ENCODE measurements around the gene EFS. TPM values are rescaled to one million over a fixed set of nuclear protein-coding genes. Genes with fewer than 3 reads are reported as not detected.

EFS gene
- total and polyA plus RNA-seq, 2 of the 8 experiments (the other 6 are each of a cell fraction or from before 2014, with no cell fraction given), result 27.8 to 28.6 TPM

GRCh38 chr14:23324455-23324846 lies 40.5 kb downstream of the EFS start (continued):
- no peak for TF ChIP-seq EP300 (IDR thresholded peaks at IDR 0.05; ENCODE audit: borderline replicate concordance in 1 of 2, low read depth in 2 of 2, low read length in 2 of 2)
- TF ChIP-seq ATF3 (IDR thresholded peaks at IDR 0.05; ENCODE audit: insufficient read depth, low read depth, low read length), result no peak
- no peak for TF ChIP-seq CHD1 (IDR thresholded peaks at IDR 0.05; ENCODE audit: low read depth, low read length)
- TF ChIP-seq ZNF274 (IDR thresholded peaks at IDR 0.05; ENCODE audit: borderline replicate concordance, extremely low read depth, low read length), result no peak
- no peak for TF ChIP-seq TCF12 (IDR thresholded peaks at IDR 0.05; ENCODE audit: low read depth, low read length)
- no peak for TF ChIP-seq JUND (IDR thresholded peaks at IDR 0.05; ENCODE audit: low read length)
- TF ChIP-seq HDAC2 (IDR thresholded peaks at IDR 0.05; ENCODE audit: borderline replicate concordance in 1 of 2, low read depth in 2 of 2, low read length in 2 of 2), result no peak
- TF ChIP-seq MAFK (IDR thresholded peaks at IDR 0.05; ENCODE audit: low read depth, low read length), result no peak
